Measurements from ENCODE around the gene AZU1.
"Not testable (repeated sequence)": the region's sequence is repeated elsewhere in the genome, so short reads cannot be mapped to it uniquely, and the experiment has no call there.

Gene AZU1

DNA sequence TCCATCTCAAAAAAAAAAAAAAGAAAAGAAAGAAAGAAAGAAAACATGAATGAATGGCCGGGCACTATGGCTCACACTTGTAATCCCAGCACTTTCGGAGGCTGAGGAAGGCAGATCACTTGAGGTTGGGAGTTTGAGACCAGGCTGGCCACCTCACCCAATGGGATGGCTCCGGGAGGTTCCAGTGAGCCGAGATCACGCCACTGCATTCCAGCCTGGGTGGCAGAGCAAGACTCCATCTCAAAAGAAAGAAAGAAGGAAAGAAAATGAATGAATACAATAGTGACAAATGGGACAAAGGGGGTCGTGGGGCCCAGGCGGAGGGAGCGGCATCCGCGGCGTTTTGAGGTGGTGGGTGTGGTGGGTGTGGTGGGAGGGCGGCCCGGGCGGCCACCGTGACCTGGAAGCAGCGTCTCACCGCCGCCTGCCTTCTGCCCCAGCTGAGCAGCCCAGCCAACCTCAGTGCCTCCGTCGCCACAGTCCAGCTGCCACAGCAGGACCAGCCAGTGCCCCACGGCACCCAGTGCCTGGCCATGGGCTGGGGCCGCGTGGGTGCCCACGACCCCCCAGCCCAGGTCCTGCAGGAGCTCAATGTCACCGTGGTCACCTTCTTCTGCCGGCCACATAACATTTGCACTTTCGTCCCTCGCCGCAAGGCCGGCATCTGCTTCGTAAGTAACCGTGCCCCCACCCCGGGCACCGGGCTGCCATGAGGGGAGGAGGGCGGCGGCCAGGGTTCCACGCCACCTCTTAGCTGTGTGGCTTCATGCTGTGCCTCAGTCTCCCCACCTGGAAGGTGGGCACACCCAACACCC is 18.3 kb downstream of the AZU1 start:
- no peak overlapping the region for H2AFZ ChIP-seq (ENCODE audit: low read depth, low read length, severe bottlenecking)
- H3K9ac ChIP-seq (ENCODE audit: low read length) = no peak overlapping the region
- no peaks in the 10 kb centered on the region for H3K9me3 ChIP-seq (ENCODE audit: insufficient read depth, low read length)
- H3K27ac ChIP-seq (ENCODE audit: low read depth, low read length) = no peak overlapping the region
- no peak overlapping the region for H3K4me3 ChIP-seq (ENCODE audit: insufficient read depth, low read length, poor library complexity, severe bottlenecking)
- H3K36me3 ChIP-seq (ENCODE audit: low read length) = no peaks in the 10 kb centered on the region
- H4K20me1 ChIP-seq (ENCODE audit: low read depth, low read length) = no peaks in the 10 kb centered on the region
- H3K4me2 ChIP-seq (ENCODE audit: low read depth, low read length, poor library complexity, severe bottlenecking) = no peak overlapping the region
- TF ChIP-seq, protein P1, sequence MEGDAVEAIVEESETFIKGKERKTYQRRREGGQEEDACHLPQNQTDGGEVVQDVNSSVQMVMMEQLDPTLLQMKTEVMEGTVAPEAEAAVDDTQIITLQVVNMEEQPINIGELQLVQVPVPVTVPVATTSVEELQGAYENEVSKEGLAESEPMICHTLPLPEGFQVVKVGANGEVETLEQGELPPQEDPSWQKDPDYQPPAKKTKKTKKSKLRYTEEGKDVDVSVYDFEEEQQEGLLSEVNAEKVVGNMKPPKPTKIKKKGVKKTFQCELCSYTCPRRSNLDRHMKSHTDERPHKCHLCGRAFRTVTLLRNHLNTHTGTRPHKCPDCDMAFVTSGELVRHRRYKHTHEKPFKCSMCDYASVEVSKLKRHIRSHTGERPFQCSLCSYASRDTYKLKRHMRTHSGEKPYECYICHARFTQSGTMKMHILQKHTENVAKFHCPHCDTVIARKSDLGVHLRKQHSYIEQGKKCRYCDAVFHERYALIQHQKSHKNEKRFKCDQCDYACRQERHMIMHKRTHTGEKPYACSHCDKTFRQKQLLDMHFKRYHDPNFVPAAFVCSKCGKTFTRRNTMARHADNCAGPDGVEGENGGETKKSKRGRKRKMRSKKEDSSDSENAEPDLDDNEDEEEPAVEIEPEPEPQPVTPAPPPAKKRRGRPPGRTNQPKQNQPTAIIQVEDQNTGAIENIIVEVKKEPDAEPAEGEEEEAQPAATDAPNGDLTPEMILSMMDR (IDR thresholded peaks at IDR 0.05; ENCODE audit: insufficient read depth, low read length, poor library complexity, severe bottlenecking) = no peak
- no peak for TF ChIP-seq EZH2phosphoT487 (conservative IDR thresholded peaks at IDR 0.05; ENCODE audit: low read length)
- H3K27me3 ChIP-seq (ENCODE audit: low read length) = no peaks in the 10 kb centered on the region
- no peaks in the 10 kb centered on the region for H3K9me2 ChIP-seq (replicated peaks; ENCODE audit: insufficient read depth, low read length)
- no peaks in the 10 kb centered on the region for H3F3A ChIP-seq (ENCODE audit: insufficient read depth)
- no peaks in the 10 kb centered on the region for H3K79me2 ChIP-seq (ENCODE audit: insufficient read depth, low read length)

- H4K20me1 ChIP-seq (ENCODE audit: low read depth, low read length) = no peaks in the 10 kb centered on the region
- no peaks in the 10 kb centered on the region for H3K36me3 ChIP-seq (ENCODE audit: low read length)
- no peak overlapping the region for H3K27ac ChIP-seq (ENCODE audit: low read depth, low read length)
- no peak overlapping the region for H2AFZ ChIP-seq (ENCODE audit: low read depth, low read length, severe bottlenecking)
- no peaks in the 10 kb centered on the region for H3K9me2 ChIP-seq (replicated peaks; ENCODE audit: insufficient read depth, low read length)
- no peaks in the 10 kb centered on the region for H3K79me2 ChIP-seq (ENCODE audit: insufficient read depth, low read length)
- no peaks in the 10 kb centered on the region for H3K27me3 ChIP-seq (ENCODE audit: low read length)
- no peaks in the 10 kb centered on the region for H3K9me3 ChIP-seq (ENCODE audit: insufficient read depth, low read length)
- no peak overlapping the region for H3K4me3 ChIP-seq (ENCODE audit: insufficient read depth, low read length, poor library complexity, severe bottlenecking)
- H3K4me2 ChIP-seq (ENCODE audit: low read depth, low read length, poor library complexity, severe bottlenecking) = no peak overlapping the region
- no peak overlapping the region for H3K9ac ChIP-seq (ENCODE audit: low read length)
- no peak for TF ChIP-seq EZH2phosphoT487 (conservative IDR thresholded peaks at IDR 0.05; ENCODE audit: low read length)
- TF ChIP-seq, protein P1 (IDR thresholded peaks at IDR 0.05; ENCODE audit: insufficient read depth, low read length, poor library complexity, severe bottlenecking) = no peak
- H3F3A ChIP-seq (ENCODE audit: insufficient read depth) = no peaks in the 10 kb centered on the region
Measured at GRCh38 chr19:848386-848921, 20.8 kb downstream of the AZU1 start.

GRCh38 chr19:849195-849594 is 21.6 kb downstream of the AZU1 start:
- H3K4me2 ChIP-seq (ENCODE audit: low read depth, low read length, poor library complexity, severe bottlenecking); H3K4me3 ChIP-seq (ENCODE audit: insufficient read depth, low read length, poor library complexity, severe bottlenecking); H3K27ac ChIP-seq (ENCODE audit: low read depth, low read length); H3K79me2 ChIP-seq (ENCODE audit: insufficient read depth, low read length); H3F3A ChIP-seq (ENCODE audit: insufficient read depth); H2AFZ ChIP-seq (ENCODE audit: low read depth, low read length, severe bottlenecking); H3K9me3 ChIP-seq (ENCODE audit: insufficient read depth, low read length); H3K27me3 ChIP-seq (ENCODE audit: low read length); H3K9me2 ChIP-seq (replicated peaks; ENCODE audit: insufficient read depth, low read length); H3K36me3 ChIP-seq (ENCODE audit: low read length); H3K9ac ChIP-seq (ENCODE audit: low read length); H4K20me1 ChIP-seq (ENCODE audit: low read depth, low read length): not testable (repeated sequence)
